Measurements from ENCODE around the gene CRTAC1.

Gene CRTAC1

GRCh38 chr10:97891497-97892167 is 138.8 kb downstream of the CRTAC1 start:
- TF ChIP-seq ZFX (IDR thresholded peaks at IDR 0.05; ENCODE audit: borderline replicate concordance): no peak
- TF ChIP-seq CTCF (IDR thresholded peaks at IDR 0.05): no peak
- no peak overlapping the region for H3K27ac ChIP-seq

GRCh38 chr10:97889461-97890265 is 140.8 kb downstream of the CRTAC1 start:
- no peak for TF ChIP-seq CTCF (IDR thresholded peaks at IDR 0.05)
- TF ChIP-seq ZFX (IDR thresholded peaks at IDR 0.05; ENCODE audit: borderline replicate concordance): no peak
- no peak overlapping the region for H3K27ac ChIP-seq

- no peak for TF ChIP-seq ZFX (IDR thresholded peaks at IDR 0.05; ENCODE audit: borderline replicate concordance)
- no peak for TF ChIP-seq CTCF (IDR thresholded peaks at IDR 0.05)
- H3K27ac ChIP-seq: no peak overlapping the region
Observed at GRCh38 chr10:97888641-97889262, 141.7 kb downstream of the CRTAC1 start.

GRCh38 chr10:97888134-97888533 is 142.3 kb downstream of the CRTAC1 start:
- H3K27ac ChIP-seq: no peak overlapping the region
- TF ChIP-seq ZFX (IDR thresholded peaks at IDR 0.05; ENCODE audit: borderline replicate concordance) (no peak), CTCF (IDR thresholded peaks at IDR 0.05) (no peak)

GRCh38 chr10:97887399-97887798 is 143.0 kb downstream of the CRTAC1 start:
- no peak for TF ChIP-seq CTCF (IDR thresholded peaks at IDR 0.05)
- no peak for TF ChIP-seq ZFX (IDR thresholded peaks at IDR 0.05; ENCODE audit: borderline replicate concordance)
- H3K27ac ChIP-seq: no peak overlapping the region

- TF ChIP-seq ZFX (IDR thresholded peaks at IDR 0.05; ENCODE audit: borderline replicate concordance): no peak
- TF ChIP-seq CTCF (IDR thresholded peaks at IDR 0.05): no peak
- H3K27ac ChIP-seq: no peak overlapping the region
Observed at GRCh38 chr10:97886286-97886685, 144.1 kb downstream of the CRTAC1 start.

- H3K27ac ChIP-seq: no peak overlapping the region
- TF ChIP-seq ZFX (IDR thresholded peaks at IDR 0.05; ENCODE audit: borderline replicate concordance) (no peak), CTCF (IDR thresholded peaks at IDR 0.05) (no peak)
Observed at GRCh38 chr10:97883092-97883485, 147.3 kb downstream of the CRTAC1 start.

Measured in 22Rv1 (cell line).